Esophagus squamous epithelium (tissue), 4 donors: ENCODE results near the gene ARHGEF28.

ENCODE experiments used
- CTCF ChIP-seq, 6 experiments: fragments of 450-650 bp in 4 of 6; fragments of 200-600 bp in 2 of 6; sonication (generic) in 2 of 6; IDR thresholded peaks; one replicate each; pipeline ENCODE4 v1.5.1; 2016 to 2019; ENCODE audit warnings: antibody characterized with exemption in 6 of 6, mild to moderate bottlenecking in 4 of 6, moderate library complexity in 4 of 6
- POLR2A ChIP-seq, 4 donors: fragments of 450-650 bp; IDR thresholded peaks; one replicate each; pipeline ENCODE4 v1.6.1; 2017; ENCODE audit warnings: antibody characterized with exemption in 4 of 4, mild to moderate bottlenecking in 4 of 4, moderate library complexity in 3 of 4

- TF ChIP-seq CTCF (IDR thresholded peaks at IDR 0.05) (no peak), POLR2A (IDR thresholded peaks at IDR 0.05) (no peak)
Measured at GRCh38 chr5:73702534-73702933, 76.5 kb downstream of the ARHGEF28 start.
